HL-60 (cell line): ENCODE results near the gene PRAMEF15.
"Not testable (repeated sequence)": the region's sequence is repeated elsewhere in the genome, so short reads cannot be mapped to it uniquely, and the experiment has no call there.

Experiments used
- CTCF ChIP-seq: IDR thresholded peaks from one replicate; pipeline ENCODE4 v1.5.1; 2011; ENCODE audit warnings: low read length, control low read depth, inconsistent platforms; ENCODE audit not compliant: insufficient read depth
- POLR2AphosphoS5 ChIP-seq: IDR thresholded peaks from 2 replicates; pipeline ENCODE4 v1.6.1; 2012; ENCODE audit warnings: low read depth
- REST ChIP-seq: IDR thresholded peaks from 2 replicates; pipeline ENCODE4 v1.6.1; 2012; ENCODE audit warnings: low read depth; ENCODE audit not compliant: insufficient replicate concordance

GRCh38 chr1:13362364-13362763 is 47.0 kb downstream of the PRAMEF15 start:
- not testable (repeated sequence) for TF ChIP-seq CTCF, REST, POLR2AphosphoS5
